Measurements from ENCODE around the gene ADAM10. TPM values are rescaled to one million over a fixed set of nuclear protein-coding genes. Genes with fewer than 3 reads are reported as not detected.

The ADAM10 gene
- polyA plus RNA-seq, 3 donors = 66.0 to 269 (median 149) TPM

- no peak overlapping the region for H3K4me3 Mint-ChIP-seq
- TF ChIP-seq CTCF (IDR thresholded peaks at IDR 0.05) = no peak
- Histone ChIP-seq H3K4me1 (ENCODE audit: control insufficient read depth in 1 of 2, insufficient read depth in 2 of 2, low read length in 2 of 2) (peaks cover 47 to 76% of the 10 kb centered on the region in 2 donors), H3K36me3 (replicated peaks in 1 of 2; ENCODE audit: control insufficient read depth in 1 of 2, insufficient read depth in 2 of 2, low read length in 2 of 2) (no peaks in the 10 kb centered on the region), H4K20me1 (ENCODE audit: insufficient read depth, low read length) (peaks cover 59% of the 10 kb centered on the region), H3K9ac (ENCODE audit: insufficient read depth, low read length, poor library complexity, severe bottlenecking) (no peak overlapping the region), H3K27ac (ENCODE audit: low read depth in 1 of 2, low read length in 2 of 2) (peak overlapping the region; percentile 60 to 63), H2AFZ (ENCODE audit: insufficient read depth, low read depth, low read length, poor library complexity, severe bottlenecking) (no peak overlapping the region), H3K27me3 (ENCODE audit: control insufficient read depth in 2 of 2, insufficient read depth in 2 of 2, low read length in 2 of 2) (no peaks in the 10 kb centered on the region), H3K79me2 (ENCODE audit: insufficient read depth, low read length) (peaks cover 97% of the 10 kb centered on the region), H3K4me3 (replicated peaks in 1 of 3; ENCODE audit: low read depth in 2 of 3, low read length in 3 of 3) (no peak overlapping the region), H3K4me2 (replicated peaks; ENCODE audit: extremely low read depth, low read length, poor library complexity, severe bottlenecking) (no peak overlapping the region), H3K9me3 (replicated peaks in 1 of 2; ENCODE audit: control insufficient read depth in 1 of 2, insufficient read depth in 1 of 2, low read length in 2 of 2) (no peaks in the 10 kb centered on the region)
- no peaks in the 10 kb centered on the region for H3K27me3 Mint-ChIP-seq (ENCODE audit: low read depth in 3 of 3)
- no peak for DNase-seq
- H3K27ac Mint-ChIP-seq = peak overlapping the region in 5 of 7 donors; percentile 50 to 94 (median 87)
- intact Hi-C loops (cut with micrococcal nuclease) = loop anchor here (1.0 to 10.0 kb wide), 3 partner anchors 8 to 216 kb away; no protein-coding TSS in a partner anchor
- no peaks in the 10 kb centered on the region for H3K9me3 Mint-ChIP-seq
- peaks cover 9 to 14% of the 10 kb centered on the region in 2 donors for H3K36me3 Mint-ChIP-seq
- WGBS (ENCODE audit: insufficient coverage) = no CpG with 5 or more reads among the region's 4 CpGs
- H3K4me1 Mint-ChIP-seq = peaks cover 79% of the 10 kb centered on the region
These were observed 9.1 kb downstream of the ADAM10 start for GRCh38 chr15:58740436-58740835.

- Histone ChIP-seq H2AFZ (ENCODE audit: insufficient read depth, low read depth, low read length, poor library complexity, severe bottlenecking) (no peak overlapping the region), H3K4me2 (replicated peaks; ENCODE audit: extremely low read depth, low read length, poor library complexity, severe bottlenecking) (peak overlapping the region; percentile 49), H3K9ac (ENCODE audit: insufficient read depth, low read length, poor library complexity, severe bottlenecking) (peak overlapping the region; percentile 24), H3K9me3 (replicated peaks in 1 of 2; ENCODE audit: control insufficient read depth in 1 of 2, insufficient read depth in 1 of 2, low read length in 2 of 2) (no peaks in the 10 kb centered on the region), H3K27me3 (ENCODE audit: control insufficient read depth in 2 of 2, insufficient read depth in 2 of 2, low read length in 2 of 2) (no peaks in the 10 kb centered on the region), H4K20me1 (ENCODE audit: insufficient read depth, low read length) (peaks cover 55% of the 10 kb centered on the region), H3K27ac (ENCODE audit: low read depth in 1 of 2, low read length in 2 of 2) (peak overlapping the region; percentile 56 to 93), H3K4me1 (ENCODE audit: control insufficient read depth in 1 of 2, insufficient read depth in 2 of 2, low read length in 2 of 2) (peaks cover 46 to 69% of the 10 kb centered on the region in 2 donors), H3K36me3 (replicated peaks in 1 of 2; ENCODE audit: control insufficient read depth in 1 of 2, insufficient read depth in 2 of 2, low read length in 2 of 2) (no peaks in the 10 kb centered on the region), H3K79me2 (ENCODE audit: insufficient read depth, low read length) (peaks cover 97% of the 10 kb centered on the region), H3K4me3 (replicated peaks in 1 of 3; ENCODE audit: low read depth in 2 of 3, low read length in 3 of 3) (peak overlapping the region in 1 of 3 experiments; percentile 29)
- DNase-seq = peak; percentile 73 to 90 (median 87)
- H3K4me1 Mint-ChIP-seq = peaks cover 73% of the 10 kb centered on the region
- H3K4me3 Mint-ChIP-seq = peak overlapping the region in 1 of 2 donors; percentile 73
- H3K27me3 Mint-ChIP-seq (ENCODE audit: low read depth in 3 of 3) = no peaks in the 10 kb centered on the region
- H3K27ac Mint-ChIP-seq = peak overlapping the region; percentile 94 to 99 (median 97)
- intact Hi-C loops (cut with micrococcal nuclease) = no loop called here
- H3K9me3 Mint-ChIP-seq = no peaks in the 10 kb centered on the region
- no CpG with 5 or more reads among the region's 1 CpG for WGBS (ENCODE audit: insufficient coverage)
- H3K36me3 Mint-ChIP-seq = peaks cover 7% of the 10 kb centered on the region in 2 donors
- no peak for TF ChIP-seq CTCF (IDR thresholded peaks at IDR 0.05)
These were observed 11.3 kb downstream of the ADAM10 start for GRCh38 chr15:58738046-58738707.
